GM12891 (cell line): ENCODE data around the gene ZNF3.

Source experiments
- POLR2A ChIP-seq: IDR thresholded peaks from 2 replicates; pipeline ENCODE4 v1.6.1; 2011; ENCODE audit warnings: low read depth, low read length, control low read depth
- POLR2AphosphoS5 ChIP-seq: IDR thresholded peaks from 2 replicates; pipeline ENCODE4 v1.6.1; 2011; ENCODE audit warnings: low read depth, low read length, control low read depth
- TAF1 ChIP-seq: IDR thresholded peaks from 2 replicates; pipeline ENCODE4 v1.6.1; 2011; ENCODE audit warnings: low read depth, low read length, control low read depth

DNA sequence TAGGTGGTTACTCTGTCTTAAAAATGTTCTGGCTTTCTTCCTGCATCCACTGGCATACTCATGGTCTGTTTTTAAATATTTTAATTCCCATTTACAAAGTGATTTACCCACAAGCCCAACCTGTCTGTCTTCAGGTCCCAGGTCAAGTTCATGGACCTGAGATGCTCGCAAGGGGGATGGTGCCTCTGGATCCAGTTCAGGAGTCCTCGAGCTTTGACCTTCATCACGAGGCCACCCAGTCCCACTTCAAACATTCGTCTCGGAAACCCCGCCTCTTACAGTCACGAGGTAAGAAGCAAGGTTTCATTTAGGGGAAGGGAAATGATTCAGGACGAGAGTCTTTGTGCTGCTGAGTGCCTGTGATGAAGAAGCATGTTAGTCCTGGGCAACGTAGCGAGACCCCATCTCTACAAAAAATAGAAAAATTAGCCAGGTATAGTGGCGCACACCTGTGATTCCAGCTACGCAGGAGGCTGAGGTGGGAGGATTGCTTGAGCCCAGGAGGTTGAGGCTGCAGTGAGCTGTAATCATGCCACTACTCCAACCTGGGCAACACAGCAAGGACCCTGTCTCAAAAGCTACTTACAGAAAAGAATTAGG lies 57.4 kb downstream of the ZNF3 start:
- no peak for TF ChIP-seq POLR2AphosphoS5
- TF ChIP-seq POLR2A = no peak
- TF ChIP-seq TAF1 = no peak
